ENCODE data around the gene TSSK2.

- TF ChIP-seq HDGF (IDR thresholded peaks at IDR 0.05; ENCODE audit: borderline replicate concordance) = no peak
- TF ChIP-seq SP1 (IDR thresholded peaks at IDR 0.05) = no peak
- no peak for TF ChIP-seq LEF1 (IDR thresholded peaks at IDR 0.05; ENCODE audit: borderline replicate concordance)
- no peak for TF ChIP-seq ELF4 (IDR thresholded peaks at IDR 0.05)
- no peak for TF ChIP-seq PKNOX1 (IDR thresholded peaks at IDR 0.05)
- TF ChIP-seq SUZ12 (IDR thresholded peaks at IDR 0.05) = no peak
- no peak for TF ChIP-seq FOXK2 (IDR thresholded peaks at IDR 0.05)
- TF ChIP-seq FOXM1 (IDR thresholded peaks at IDR 0.05; ENCODE audit: borderline replicate concordance) = no peak
- no peak for TF ChIP-seq ARNT (IDR thresholded peaks at IDR 0.05)
- no peak for TF ChIP-seq FOXA1 (IDR thresholded peaks at IDR 0.05)
Observed at GRCh38 chr22:19169947-19170318, 38.8 kb downstream of the TSSK2 start.

Measured in HEK293T (cell line).